Mammary epithelial cell (primary cell): ENCODE results near the gene TLK1.

Source experiments
- CTCF ChIP-seq, 2 donors: IDR thresholded peaks in 1 of 2; conservative IDR thresholded peaks in 1 of 2; 2 replicates each; pipeline ENCODE4 v1.5.1; 2011 to 2012; ENCODE audit warnings: inconsistent platforms in 2 of 2, low read length in 2 of 2, mild to moderate bottlenecking in 2 of 2, control low read depth in 1 of 2, low read depth in 1 of 2; ENCODE audit not compliant: insufficient read depth in 1 of 2; ENCODE audit errors: extremely low read depth in 1 of 2
- EZH2 ChIP-seq: IDR thresholded peaks from 2 replicates; pipeline ENCODE4 v1.6.1; 2012; ENCODE audit warnings: low read length, inconsistent platforms, borderline replicate concordance

GRCh38 chr2:171109020-171109419 lies 51.7 kb downstream of the TLK1 start:
- TF ChIP-seq CTCF (conservative IDR thresholded peaks at IDR 0.05 in 1 of 2, IDR thresholded peaks at IDR 0.05 in 1 of 2; ENCODE audit: extremely low read depth in 1 of 2, insufficient read depth in 1 of 2, low read depth in 1 of 2, low read length in 2 of 2) (no peak), EZH2 (no peak)
